ENCODE results near the gene SDR39U1.

Gene SDR39U1

GRCh38 chr14:24428628-24429394 is 13.8 kb downstream of the SDR39U1 start:
- Histone ChIP-seq H3K4me1 (peaks cover 54 to 89% (median 82%) of the 10 kb centered on the region in 10 experiments), H3K9me3 (replicated peaks in 1 of 11) (no peaks in the 10 kb centered on the region), H4K20me1 (peaks cover 4 to 29% (median 21%) of the 10 kb centered on the region in 11 experiments; a peak in 15 of 22 replicates), H3K27me3 (no peaks in the 10 kb centered on the region), H3K4me3 (peak overlapping the region in 7 of 10 experiments; percentile 82 to 91 (median 83); a peak in 9 of 20 replicates), H3K4me2 (peak overlapping the region; percentile 88 to 99 (median 98)), H3K27ac (peak overlapping the region; percentile 96 to 99 (median 98)), H3K9ac (peak overlapping the region; percentile 94 to 99 (median 97)), H3K36me3 (peaks cover 18 to 20% (median 19%) of the 10 kb centered on the region in 11 experiments)
- TF ChIP-seq Cebpa-rat (IDR thresholded peaks at IDR 0.05): no peak

DNA sequence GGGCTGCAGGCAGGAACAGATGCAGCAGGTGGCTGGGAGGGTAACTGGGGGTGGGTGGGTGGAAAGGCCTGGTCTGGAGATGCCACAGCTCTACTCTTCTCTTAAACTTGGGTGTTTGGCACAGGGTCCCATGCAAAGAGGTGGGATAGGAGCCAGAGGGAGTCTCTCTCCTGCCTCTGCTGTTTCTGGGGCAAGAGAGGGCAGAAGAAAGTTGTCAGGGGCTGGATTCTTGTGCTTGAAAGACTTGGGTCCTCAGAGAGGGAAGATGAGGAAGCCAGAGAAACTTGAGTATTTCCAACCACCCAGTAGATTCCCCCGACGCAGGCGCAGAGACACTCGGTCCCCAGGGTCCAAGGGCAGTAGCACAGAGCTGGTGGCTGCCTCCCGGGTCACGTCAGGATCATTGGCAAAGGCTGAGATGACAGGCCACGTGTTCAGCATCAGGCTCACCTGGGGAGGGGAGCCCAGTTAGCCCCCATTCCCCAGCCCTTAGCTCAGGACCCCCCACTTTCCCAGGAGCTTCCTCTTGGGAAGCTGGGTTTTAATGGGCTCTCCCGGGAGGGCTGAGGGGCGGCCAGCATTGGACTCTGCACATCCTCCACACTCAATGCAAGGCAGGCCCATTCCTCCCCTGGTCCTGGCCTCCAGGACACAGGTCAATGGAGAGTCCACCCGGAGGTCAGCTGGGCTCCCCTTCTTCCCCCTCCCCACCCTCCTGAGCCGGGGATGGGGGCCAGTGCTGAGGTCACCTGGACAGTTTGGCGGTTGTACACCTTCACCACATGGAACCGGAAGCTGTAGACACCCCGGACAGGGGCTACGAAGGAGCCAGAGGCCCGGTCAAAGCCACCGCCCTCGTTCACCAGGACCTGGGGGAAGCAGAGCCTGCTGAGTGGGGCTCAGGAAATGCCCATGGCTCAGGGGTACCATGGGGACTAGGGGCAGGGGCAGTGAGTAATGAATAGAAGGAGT is 14.8 kb downstream of the SDR39U1 start:
- H3K4me3 ChIP-seq: no peak overlapping the region
- peaks cover 4 to 23% (median 19%) of the 10 kb centered on the region in 11 experiments; a peak in 15 of 22 replicates for H4K20me1 ChIP-seq
- H3K4me1 ChIP-seq: peaks cover 59 to 89% (median 81%) of the 10 kb centered on the region in 10 experiments
- peak overlapping the region in 2 of 11 experiments; percentile 19 to 98; a peak in 4 of 22 replicates for H3K9ac ChIP-seq
- H3K4me2 ChIP-seq: peak overlapping the region; percentile 26 to 99 (median 98)
- H3K27ac ChIP-seq: peak overlapping the region in 7 of 11 experiments; percentile 8 to 49 (median 36); a peak in 9 of 22 replicates
- peaks cover 9 to 10% (median 9%) of the 10 kb centered on the region in 11 experiments for H3K36me3 ChIP-seq
- H3K27me3 ChIP-seq: peaks cover 0 to 4% (median 0%) of the 10 kb centered on the region in 11 experiments; a peak in 1 of 22 replicates
- H3K9me3 ChIP-seq (replicated peaks in 1 of 11): no peaks in the 10 kb centered on the region
- no peak for TF ChIP-seq Cebpa-rat (IDR thresholded peaks at IDR 0.05)

DNA sequence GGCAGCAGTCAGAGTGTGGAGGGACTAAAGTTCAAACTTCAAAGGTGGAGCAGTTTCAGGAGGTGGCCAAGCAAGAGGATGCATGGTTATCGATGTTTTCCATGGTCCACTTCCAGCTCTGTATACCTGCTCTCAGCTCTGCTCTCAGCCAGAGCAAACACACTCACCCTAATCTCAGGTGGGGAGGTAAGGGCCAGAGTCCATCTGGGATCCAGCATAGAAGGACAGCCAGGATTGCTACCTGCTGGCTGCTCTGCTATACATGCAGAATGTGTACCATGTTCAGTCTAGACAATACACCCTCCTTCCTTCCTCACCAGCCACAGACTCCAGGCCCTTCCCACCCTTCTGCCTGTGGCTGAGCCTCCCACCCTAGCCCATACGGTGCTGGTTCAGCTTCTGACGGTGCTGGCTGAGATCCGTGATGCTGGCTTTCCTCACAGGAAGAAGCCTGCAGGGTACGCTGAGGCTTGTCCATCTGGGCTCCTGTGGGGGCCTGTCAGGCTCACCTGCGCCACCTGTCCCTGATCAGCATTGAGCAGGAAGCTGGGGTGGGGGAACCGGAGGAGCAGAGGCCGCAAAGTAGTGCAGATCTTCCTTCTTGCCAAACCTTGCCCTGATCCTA is 15.6 kb downstream of the SDR39U1 start:
- Histone ChIP-seq H3K4me2 (peak overlapping the region in 8 of 11 experiments; percentile 37 to 99 (median 98); a peak in 16 of 22 replicates), H3K36me3 (peaks cover under 1 to 2% (median 1%) of the 10 kb centered on the region in 11 experiments; a peak in 18 of 22 replicates), H3K27me3 (peaks cover 0 to 4% (median 0%) of the 10 kb centered on the region in 11 experiments; a peak in 1 of 22 replicates), H3K9me3 (replicated peaks in 1 of 11) (no peaks in the 10 kb centered on the region), H4K20me1 (peaks cover under 1 to 15% (median 12%) of the 10 kb centered on the region in 11 experiments; a peak in 15 of 22 replicates), H3K9ac (peak overlapping the region in 1 of 11 experiments; percentile 3; a peak in 1 of 22 replicates), H3K4me1 (peaks cover 59 to 89% (median 81%) of the 10 kb centered on the region in 10 experiments), H3K4me3 (no peak overlapping the region), H3K27ac (no peak overlapping the region)
- no peak for TF ChIP-seq Cebpa-rat (IDR thresholded peaks at IDR 0.05)

DNA sequence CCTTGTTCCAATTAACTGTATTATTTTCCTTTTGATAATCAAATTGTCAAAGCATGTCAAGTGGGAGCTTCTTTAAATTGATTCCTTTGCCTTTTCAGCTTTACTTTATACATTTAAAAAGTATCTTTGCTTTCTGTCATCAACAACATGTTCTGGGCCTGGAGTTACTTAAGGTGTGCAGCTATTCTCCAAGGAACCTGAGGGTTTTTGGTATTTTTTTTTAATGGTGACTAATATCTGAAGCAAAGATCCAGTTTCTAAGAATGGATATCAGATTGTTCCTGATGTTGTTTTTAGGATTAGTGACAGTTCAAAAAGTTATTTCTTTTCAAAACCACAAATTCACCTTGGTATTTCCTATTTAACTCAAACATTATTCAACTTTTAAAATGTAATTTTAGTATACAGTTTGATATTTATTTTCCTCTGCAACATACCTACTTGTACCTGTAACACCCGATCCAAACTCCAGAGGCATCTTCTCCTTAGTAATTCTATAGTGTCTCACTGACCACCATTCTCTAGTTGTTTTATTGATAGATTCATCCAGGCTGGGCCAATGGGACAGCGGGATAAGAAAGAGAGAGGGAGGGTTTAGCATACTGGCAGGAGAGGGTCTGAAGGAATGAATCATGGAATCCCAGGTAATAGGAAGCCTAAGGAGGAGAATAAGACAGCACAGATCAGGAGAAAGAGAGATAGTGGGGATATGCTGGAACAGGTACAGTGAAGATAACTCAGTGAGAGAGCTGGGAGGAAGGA is 16.2 kb downstream of the SDR39U1 start:
- Histone ChIP-seq H3K27ac (no peak overlapping the region), H3K36me3 (no peaks in the 10 kb centered on the region), H3K4me1 (peaks cover 54 to 89% (median 81%) of the 10 kb centered on the region in 10 experiments), H4K20me1 (peaks cover 0 to 10% (median 7%) of the 10 kb centered on the region in 11 experiments; a peak in 12 of 22 replicates), H3K4me3 (no peak overlapping the region), H3K27me3 (peaks cover 0 to 4% (median 0%) of the 10 kb centered on the region in 11 experiments; a peak in 1 of 22 replicates), H3K4me2 (peak overlapping the region in 9 of 11 experiments; percentile 30 to 99 (median 98); a peak in 17 of 22 replicates), H3K9me3 (replicated peaks in 1 of 11) (no peaks in the 10 kb centered on the region), H3K9ac (no peak overlapping the region)
- no peak for TF ChIP-seq Cebpa-rat (IDR thresholded peaks at IDR 0.05)

GRCh38 chr14:24425704-24426103 is 16.9 kb downstream of the SDR39U1 start:
- H3K27me3 ChIP-seq: peaks cover 0 to 4% (median 0%) of the 10 kb centered on the region in 11 experiments; a peak in 1 of 22 replicates
- H3K27ac ChIP-seq: peak overlapping the region in 2 of 11 experiments; percentile 29 to 57; a peak in 4 of 22 replicates
- peaks cover 49 to 89% (median 75%) of the 10 kb centered on the region in 10 experiments for H3K4me1 ChIP-seq
- H3K4me3 ChIP-seq: no peak overlapping the region
- H3K9ac ChIP-seq: no peak overlapping the region
- no peaks in the 10 kb centered on the region for H3K9me3 ChIP-seq (replicated peaks in 1 of 11)
- no peaks in the 10 kb centered on the region for H3K36me3 ChIP-seq
- peaks cover 0 to 5% (median 1%) of the 10 kb centered on the region in 11 experiments; a peak in 8 of 22 replicates for H4K20me1 ChIP-seq
- H3K4me2 ChIP-seq: peak overlapping the region; percentile 30 to 99 (median 63); a peak in 20 of 22 replicates
- no peak for TF ChIP-seq Cebpa-rat (IDR thresholded peaks at IDR 0.05)

GRCh38 chr14:24422694-24423601 is 19.6 kb downstream of the SDR39U1 start:
- TF ChIP-seq Cebpa-rat (IDR thresholded peaks at IDR 0.05): no peak

More at GRCh38 chr14:24422694-24423601, 19.6 kb downstream of the SDR39U1 start:
- Histone ChIP-seq H3K4me1 (peaks cover 33 to 76% (median 60%) of the 10 kb centered on the region in 10 experiments), H3K27me3 (peaks cover 0 to 11% (median 0%) of the 10 kb centered on the region in 11 experiments; a peak in 2 of 22 replicates), H3K9ac (peak overlapping the region in 2 of 11 experiments; percentile 28 to 40; a peak in 2 of 22 replicates), H3K27ac (peak overlapping the region in 1 of 11 experiments; percentile 5; a peak in 1 of 22 replicates), H4K20me1 (no peaks in the 10 kb centered on the region), H3K9me3 (replicated peaks in 1 of 11) (no peaks in the 10 kb centered on the region), H3K4me2 (peak overlapping the region; percentile 59 to 95 (median 85)), H3K36me3 (no peaks in the 10 kb centered on the region), H3K4me3 (peak overlapping the region in 2 of 10 experiments; percentile 13 to 17; a peak in 2 of 20 replicates)
